HCT116 (cell line): ENCODE data around the gene AUTS2. TPM values are rescaled to one million over a fixed set of nuclear protein-coding genes. Genes with fewer than 3 reads are reported as not detected.

Experiments used
- ATAC-seq: fragments of 200-7000 bp; cut with Tn5 transposase; 2 replicates; pipeline ENCODE4 v1.9.1; 2020; ENCODE audit warnings: mild to moderate bottlenecking, moderate library complexity
- BruUV-seq: library from RNA; stranded (reverse); fragments of 400-500 nt; replicated peaks from 2 replicates; lab custom pipeline; 2021; lab: Mats Ljungman, UMichigan
- CTCF ChIA-PET: fragments of 300-600 bp; sonication (Branson Sonifier 250); formaldehyde crosslinking; loops from one replicate; lab custom pipeline; 2021; ENCODE audit warnings: antibody characterized with exemption; lab: Charles Lee
- POLR2A ChIA-PET: fragments of 300-600, 350-600 bp; sonication (Branson Sonifier 250); formaldehyde crosslinking; loops from one replicate; lab custom pipeline; 2021; ENCODE audit warnings: antibody characterized with exemption; lab: Charles Lee
- RAD21 ChIA-PET, 2 experiments: fragments of 300-600 bp; sonication (Branson Sonifier 250); formaldehyde crosslinking; loops; one replicate each; lab custom pipeline; 2023; ENCODE audit warnings: low total read pairs in 2 of 2; ENCODE audit not compliant: uncharacterized antibody in 2 of 2, unreplicated experiment in 2 of 2, low non-redundant PET in 1 of 2; lab: Charles Lee
- DNase-seq: peaks from one replicate; pipeline ENCODE4 v3.0.0-alpha.2; 2010; ENCODE audit warnings: low read depth, low spot score
- H2AFZ ChIP-seq: fragments of 200-600 bp; shearing (Covaris generic), sonication (generic); 2 replicates; pipeline ENCODE4 v1.6.1; 2017; ENCODE audit warnings: low read depth, mixed run types, mixed read lengths, antibody characterized with exemption, low read length; ENCODE audit not compliant: poor library complexity, severe bottlenecking
- H3K27ac ChIP-seq: 2 replicates; pipeline ENCODE4 v1.5.1; 2012; ENCODE audit warnings: low read depth, low read length
- H3K27me3 ChIP-seq: fragments of 200-600 bp; sonication (generic); 2 replicates; pipeline ENCODE4 v1.6.1; 2016; ENCODE audit warnings: mixed run types, low read length, mixed read lengths; ENCODE audit not compliant: insufficient read depth
- H3K36me3 ChIP-seq, 2 experiments: fragments of 200-500 bp in 1 of 2; fragments of 200-600 bp in 1 of 2; sonication (Bioruptor generic) in 1 of 2; sonication (generic) in 1 of 2; 2 replicates each; pipeline versions ENCODE4 v1.5.1 to v1.6.1; 2014 to 2016; ENCODE audit warnings: low read length in 2 of 2, inconsistent platforms in 1 of 2, mixed read lengths in 1 of 2, mixed run types in 1 of 2; ENCODE audit not compliant: insufficient read depth in 2 of 2, control insufficient read depth in 1 of 2
- H3K4me1 ChIP-seq, 2 experiments: fragments of 200-600 bp in 1 of 2; sonication (generic) in 1 of 2; 2 replicates each; pipeline versions ENCODE4 v1.5.1 to v1.6.1; 2012 to 2017; ENCODE audit warnings: low read length in 2 of 2, inconsistent platforms in 1 of 2, mild to moderate bottlenecking in 1 of 2, mixed read lengths in 1 of 2, mixed run types in 1 of 2, moderate library complexity in 1 of 2; ENCODE audit not compliant: insufficient read depth in 2 of 2, control insufficient read depth in 1 of 2
- H3K4me2 ChIP-seq: fragments of 200-600 bp; sonication (generic); 2 replicates; pipeline ENCODE4 v1.6.1; 2017; ENCODE audit warnings: mixed run types, low read length, mixed read lengths
- H3K4me3 ChIP-seq, 2 experiments: fragments of 200-600 bp in 1 of 2; sonication (generic) in 1 of 2; replicated peaks in 1 of 2; 2 replicates each; pipeline ENCODE4 v1.5.1; 2011 to 2016; ENCODE audit warnings: low read length in 2 of 2, control low read depth in 1 of 2, low read depth in 1 of 2, mild to moderate bottlenecking in 1 of 2, mixed read lengths in 1 of 2, mixed run types in 1 of 2
- H3K79me2 ChIP-seq: fragments of 200-600 bp; sonication (generic); 2 replicates; pipeline ENCODE4 v1.6.1; 2017; ENCODE audit warnings: mild to moderate bottlenecking, mixed run types, low read length, moderate library complexity, mixed read lengths; ENCODE audit not compliant: insufficient read depth
- H3K9ac ChIP-seq: fragments of 200-600 bp; sonication (generic); 2 replicates; pipeline ENCODE4 v1.6.1; 2016; ENCODE audit warnings: low read length, mixed read lengths
- H3K9me2 ChIP-seq: fragments of 200-600 bp; sonication (generic), shearing (Covaris generic); 2 replicates; pipeline ENCODE4 v1.6.1; 2017; ENCODE audit warnings: mixed run types, mild to moderate bottlenecking, moderate library complexity; ENCODE audit not compliant: insufficient read depth
- H3K9me3 ChIP-seq, 2 experiments: fragments of 200-500 bp in 1 of 2; fragments of 200-600 bp in 1 of 2; sonication (Bioruptor generic) in 1 of 2; sonication (generic) in 1 of 2; 2 replicates each; pipeline ENCODE4 v1.6.1; 2014 to 2017; ENCODE audit warnings: low read length in 2 of 2, mixed read lengths in 2 of 2, inconsistent platforms in 1 of 2, low read depth in 1 of 2, mild to moderate bottlenecking in 1 of 2, mixed run types in 1 of 2, moderate library complexity in 1 of 2; ENCODE audit not compliant: control insufficient read depth in 1 of 2, insufficient read depth in 1 of 2
- H4K20me1 ChIP-seq: fragments of 200-600 bp; sonication (generic), shearing (Covaris generic); 2 replicates; pipeline ENCODE4 v1.6.1; 2017; ENCODE audit warnings: mixed run types, mild to moderate bottlenecking, moderate library complexity; ENCODE audit not compliant: insufficient read depth
- CTCF ChIP-seq, 3 experiments: fragments of 200-600 bp in 1 of 3; sonication (generic) in 1 of 3; IDR thresholded peaks in 2 of 3; conservative IDR thresholded peaks in 1 of 3; 2 replicates each; pipeline ENCODE4 v1.5.1; 2012 to 2017; ENCODE audit warnings: low read depth in 2 of 3, low read length in 2 of 3, antibody characterized with exemption in 1 of 3, borderline replicate concordance in 1 of 3, control low read depth in 1 of 3, mild to moderate bottlenecking in 1 of 3, mixed read lengths in 1 of 3, mixed run types in 1 of 3, moderate library complexity in 1 of 3; ENCODE audit not compliant: insufficient read depth in 1 of 3
- EGR1 ChIP-seq: IDR thresholded peaks from 2 replicates; pipeline ENCODE4 v1.6.1; 2012; ENCODE audit warnings: low read depth
- ELF1 ChIP-seq: IDR thresholded peaks from 2 replicates; pipeline ENCODE4 v1.6.1; 2012; ENCODE audit warnings: low read depth, borderline replicate concordance
- EZH2 ChIP-seq: fragments of 200-600 bp; sonication (generic); IDR thresholded peaks from 2 replicates; pipeline ENCODE4 v1.6.1; 2017; ENCODE audit warnings: antibody characterized with exemption, mixed run types
- EZH2phosphoT487 ChIP-seq: fragments of 200-600 bp; IDR thresholded peaks from 2 replicates; pipeline ENCODE4 v1.6.1; 2018; ENCODE audit warnings: antibody characterized with exemption, borderline replicate concordance
- JUND ChIP-seq: IDR thresholded peaks from 2 replicates; pipeline ENCODE4 v1.6.1; 2012
- POLR2A ChIP-seq: IDR thresholded peaks from 2 replicates; pipeline ENCODE4 v1.7.0; 2011; ENCODE audit warnings: borderline replicate concordance; ENCODE audit not compliant: insufficient read depth, insufficient read length; ENCODE audit errors: extremely low read depth
- POLR2AphosphoS5 ChIP-seq: IDR thresholded peaks from 2 replicates; pipeline ENCODE4 v1.6.1; 2011; ENCODE audit warnings: mild to moderate bottlenecking, low read depth, low read length, moderate library complexity
- RAD21 ChIP-seq: IDR thresholded peaks from 2 replicates; pipeline ENCODE4 v1.6.1; 2012; ENCODE audit warnings: low read depth, mild to moderate bottlenecking
- SIN3A ChIP-seq: IDR thresholded peaks from 2 replicates; pipeline ENCODE4 v1.6.1; 2012; ENCODE audit warnings: low read depth
- SP1 ChIP-seq: IDR thresholded peaks from 2 replicates; pipeline ENCODE4 v1.6.1; 2012; ENCODE audit warnings: low read depth
- SRF ChIP-seq: IDR thresholded peaks from 2 replicates; pipeline ENCODE4 v1.6.1; 2012; ENCODE audit warnings: low read depth
- YY1 ChIP-seq: IDR thresholded peaks from 2 replicates; pipeline ENCODE4 v1.6.1; 2011; ENCODE audit warnings: low read length, low read depth, moderate library complexity, mild to moderate bottlenecking; ENCODE audit not compliant: insufficient replicate concordance; ENCODE audit errors: extremely low read depth
- ZFX ChIP-seq: fragments of 450-650 bp; IDR thresholded peaks from 2 replicates; pipeline ENCODE4 v1.6.1; 2017
- intact Hi-C: fragments of 100-400 bp; cut with micrococcal nuclease; formaldehyde crosslinking; loops from 2 replicates; pipeline ENCODE4 v1.10.0; 2022
- total RNA-seq: library from RNA; stranded (reverse); gene quantifications from one replicate; pipeline ENCODE4 v1.2.1, GENCODE V29; 2021; ENCODE audit not compliant: unreplicated experiment
- TF ChIP-seq, protein P1 (sequence below): IDR thresholded peaks from 2 replicates; pipeline ENCODE4 v1.6.1; 2012
- TF ChIP-seq, protein P2 (sequence below): IDR thresholded peaks from 2 replicates; pipeline ENCODE4 v1.6.1; 2011; ENCODE audit warnings: mild to moderate bottlenecking, low read length, moderate library complexity; ENCODE audit not compliant: insufficient replicate concordance; ENCODE audit errors: extremely low read depth

Gene AUTS2
- total RNA-seq, 1 experiment from 2014 or later = 0.93 TPM

- Histone ChIP-seq H3K79me2 (no peaks in the 10 kb centered on the region), H3K4me1 (no peaks in the 10 kb centered on the region), H3K4me3 (no peak overlapping the region), H3K9me3 (no peaks in the 10 kb centered on the region; a peak in 1 of 4 replicates), H3K4me2 (no peak overlapping the region)
- BruUV-seq = no TSS peak
- ATAC-seq = no peak
- intact Hi-C loops = no loop called here
- POLR2A ChIA-PET = no interaction called here
- TF ChIP-seq EZH2phosphoT487 (no peak), SP1 (no peak), SIN3A (no peak), RAD21 (no peak), ZFX (no peak), YY1 (no peak), POLR2AphosphoS5 (no peak), SRF (no peak), POLR2A (no peak), ELF1 (no peak), EGR1 (no peak), CTCF (IDR thresholded peaks at IDR 0.05 in 2 of 3, conservative IDR thresholded peaks at IDR 0.05 in 1 of 3; ENCODE audit: borderline replicate concordance in 1 of 3, insufficient read depth in 1 of 3, low read depth in 2 of 3, low read length in 2 of 3) (no peak), JUND (no peak), EZH2 (no peak)
- TF ChIP-seq, protein P1, sequence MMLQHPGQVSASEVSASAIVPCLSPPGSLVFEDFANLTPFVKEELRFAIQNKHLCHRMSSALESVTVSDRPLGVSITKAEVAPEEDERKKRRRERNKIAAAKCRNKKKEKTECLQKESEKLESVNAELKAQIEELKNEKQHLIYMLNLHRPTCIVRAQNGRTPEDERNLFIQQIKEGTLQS = no peak
- TF ChIP-seq, protein P2, sequence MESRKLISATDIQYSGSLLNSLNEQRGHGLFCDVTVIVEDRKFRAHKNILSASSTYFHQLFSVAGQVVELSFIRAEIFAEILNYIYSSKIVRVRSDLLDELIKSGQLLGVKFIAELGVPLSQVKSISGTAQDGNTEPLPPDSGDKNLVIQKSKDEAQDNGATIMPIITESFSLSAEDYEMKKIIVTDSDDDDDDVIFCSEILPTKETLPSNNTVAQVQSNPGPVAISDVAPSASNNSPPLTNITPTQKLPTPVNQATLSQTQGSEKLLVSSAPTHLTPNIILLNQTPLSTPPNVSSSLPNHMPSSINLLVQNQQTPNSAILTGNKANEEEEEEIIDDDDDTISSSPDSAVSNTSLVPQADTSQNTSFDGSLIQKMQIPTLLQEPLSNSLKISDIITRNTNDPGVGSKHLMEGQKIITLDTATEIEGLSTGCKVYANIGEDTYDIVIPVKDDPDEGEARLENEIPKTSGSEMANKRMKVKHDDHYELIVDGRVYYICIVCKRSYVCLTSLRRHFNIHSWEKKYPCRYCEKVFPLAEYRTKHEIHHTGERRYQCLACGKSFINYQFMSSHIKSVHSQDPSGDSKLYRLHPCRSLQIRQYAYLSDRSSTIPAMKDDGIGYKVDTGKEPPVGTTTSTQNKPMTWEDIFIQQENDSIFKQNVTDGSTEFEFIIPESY = no peak
- TF ChIP-seq, all 23 proteins: peak for 0
- Histone ChIP-seq H3K9ac (no peak overlapping the region), H3K9me2 (no peaks in the 10 kb centered on the region), H4K20me1 (no peaks in the 10 kb centered on the region), H2AFZ (no peak overlapping the region), H3K36me3 (no peaks in the 10 kb centered on the region), H3K27me3 (no peaks in the 10 kb centered on the region), H3K27ac (no peak overlapping the region)
- ChIA-PET RAD21 (no interaction called here), CTCF (no interaction called here)
- DNase-seq = no peak
Measured at GRCh38 chr7:69595415-69595814, 2.9 kb upstream of the AUTS2 start.
